ENCODE data around the gene NAA80. TPM values are rescaled to one million over a fixed set of nuclear protein-coding genes. Genes with fewer than 3 reads are reported as not detected.
A peak's percentile ranks its signal among the peaks of the same experiment; 100 is the strongest.

The NAA80 gene
- total and polyA plus RNA-seq, 10 of the 15 experiments (the other 5 are each of a cell fraction or from before 2014, with no cell fraction given) = 0.48 to 12.7 (median 6.7) TPM

DNA sequence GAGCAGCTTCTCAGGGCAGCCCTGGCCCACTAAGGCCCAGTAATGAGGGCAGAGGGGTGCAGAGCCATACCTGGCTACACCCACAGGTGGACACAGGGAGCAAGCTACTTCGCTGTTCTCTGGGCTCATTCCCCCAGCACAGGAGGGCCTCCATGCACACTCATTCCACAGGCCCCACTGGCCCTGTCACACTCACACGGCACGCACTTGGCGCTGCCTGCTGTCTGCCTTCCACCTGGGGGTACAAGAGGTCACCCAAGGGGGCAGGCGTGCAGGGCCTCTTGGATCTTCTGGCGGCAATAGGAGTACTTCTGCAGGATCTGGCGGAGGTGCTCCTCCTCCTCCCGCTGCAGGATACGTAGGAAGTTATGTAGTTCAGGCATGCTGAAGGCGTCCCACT is 31.1 kb upstream of the NAA80 start:
- H4K20me1 ChIP-seq (ENCODE audit: control insufficient read depth, insufficient read depth) = no peaks in the 10 kb centered on the region; the same call in 1 of the 2 replicates
- no peaks in the 10 kb centered on the region for H3K27me3 ChIP-seq (replicated peaks in 1 of 2; ENCODE audit: control insufficient read depth in 2 of 2, insufficient read depth in 2 of 2, low read length in 1 of 2)
- RAD21 ChIA-PET (ENCODE audit: unreplicated experiment) = interaction anchor here (1.4 kb wide), 1 partner anchor 31 kb away, joined by 3 read pairs; the partner anchor contains the start of genes HYAL3 and NAA80
- 91% methylated on average over 10 of the region's 10 CpGs for WGBS (ENCODE audit: insufficient coverage, insufficient replicate concordance, low lambda C conversion rate, missing lambda C conversion rate)
- BruUV-seq (replicated peaks) = no TSS peak
- H3K9ac ChIP-seq (ENCODE audit: control insufficient read depth, insufficient read depth, low read length) = no peak overlapping the region
- no peak for TF ChIP-seq RELB (IDR thresholded peaks at IDR 0.05; ENCODE audit: low read depth)
- TF ChIP-seq POLR2A (IDR thresholded peaks at IDR 0.05; ENCODE audit: low read depth, low read length) = peak; percentile 10; the same call in 1 of the 2 replicates
- peaks cover 38% of the 10 kb centered on the region for H3K79me2 ChIP-seq (ENCODE audit: control insufficient read depth, insufficient read depth, low read length)
- H3K27ac ChIP-seq (ENCODE audit: control insufficient read depth, insufficient read depth) = no peak overlapping the region
- SMC1A ChIA-PET (ENCODE audit: uncharacterized antibody, unreplicated experiment) = no interaction called here
- peaks cover 12% of the 10 kb centered on the region for H3K4me1 ChIP-seq (ENCODE audit: control insufficient read depth, insufficient read depth, low read length)
- ATAC-seq (no peak), DNase-seq (ENCODE audit: low read depth, low spot score) (no peak), FAIRE-seq (no peak)
- H2AFZ ChIP-seq (ENCODE audit: control insufficient read depth, low read depth, low read length) = no peak overlapping the region
- H3K9me3 ChIP-seq (replicated peaks; ENCODE audit: control insufficient read depth, insufficient read depth, low read length) = no peaks in the 10 kb centered on the region
- CTCF ChIA-PET = no interaction called here
- no peak overlapping the region for H3K4me3 ChIP-seq
- POLR2A ChIA-PET = no interaction called here
- in situ Hi-C loops (cut with MboI) = loop anchor here (10.0 kb wide), 1 partner anchor 1064 kb away; the partner anchor contains the start of gene RBM15B
- intact Hi-C loops (cut with micrococcal nuclease; ENCODE audit: unreplicated experiment) = no loop called here
- H3K36me3 ChIP-seq (ENCODE audit: control insufficient read depth in 2 of 2, insufficient read depth in 2 of 2, low read length in 1 of 2) = peaks cover 23 to 27% of the 10 kb centered on the region in 2 experiments
- H3K4me2 ChIP-seq (ENCODE audit: control insufficient read depth, insufficient read depth) = no peak overlapping the region

DNA sequence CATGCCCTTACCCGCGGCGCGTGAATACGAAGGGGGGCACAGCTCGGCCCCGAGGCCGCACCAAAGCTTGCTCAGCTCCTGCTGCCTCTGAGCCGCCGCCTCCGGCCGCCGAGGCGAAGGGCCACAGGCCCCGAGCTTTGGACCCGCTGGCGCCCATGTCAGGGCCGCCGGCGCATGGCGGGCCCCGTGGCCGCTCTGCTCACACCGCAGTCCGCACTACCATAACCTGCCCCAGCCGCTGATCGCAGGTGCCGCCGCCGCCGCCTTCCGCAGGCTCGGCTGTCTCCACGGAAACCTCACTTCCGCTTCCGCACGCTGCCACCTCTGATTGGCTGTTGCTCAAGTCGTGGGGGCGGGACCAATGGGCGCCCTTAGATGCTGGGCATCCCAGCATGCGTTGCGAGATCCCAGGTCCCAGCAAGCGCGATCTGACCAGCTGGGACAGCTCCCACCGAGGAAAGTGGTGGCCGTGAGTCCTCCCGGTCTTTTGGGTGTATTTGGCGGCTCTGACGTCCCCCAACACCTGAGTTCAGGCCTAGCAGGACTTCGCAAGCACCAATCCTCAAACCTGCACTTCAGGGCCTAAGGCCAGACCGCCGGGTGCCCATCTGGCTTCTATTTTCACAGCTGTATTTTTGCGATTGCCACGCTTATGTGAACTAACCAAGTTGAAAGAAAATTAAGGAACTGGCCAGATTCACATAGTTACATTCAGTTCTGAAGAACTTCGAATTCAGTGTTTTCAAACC is 28.9 kb upstream of the NAA80 start, which contains the start of gene TUSC2:
Gene TUSC2, minus strand, starts transcription at position 281 of the 749 bp plus-strand sequence. Its CDS starts 124 bp downstream, at position 157.
- Histone ChIP-seq H3K4me2 (ENCODE audit: control insufficient read depth, insufficient read depth) (peak within 1 kb of the TSS; percentile 93), H4K20me1 (ENCODE audit: control insufficient read depth, insufficient read depth) (no peaks in the 10 kb centered on the region), H3K27ac (ENCODE audit: control insufficient read depth, insufficient read depth) (peak within 1 kb of the TSS; percentile 69), H3K79me2 (ENCODE audit: control insufficient read depth, insufficient read depth, low read length) (peaks cover 17% of the 10 kb centered on the region), H3K4me3 (peak within 1 kb of the TSS; percentile 90), H3K9ac (ENCODE audit: control insufficient read depth, insufficient read depth, low read length) (peak within 1 kb of the TSS; percentile 98), H3K27me3 (replicated peaks in 1 of 2; ENCODE audit: control insufficient read depth in 2 of 2, insufficient read depth in 2 of 2, low read length in 1 of 2) (no peaks in the 10 kb centered on the region), H2AFZ (ENCODE audit: control insufficient read depth, low read depth, low read length) (peak within 1 kb of the TSS; percentile 76), H3K4me1 (ENCODE audit: control insufficient read depth, insufficient read depth, low read length) (peaks cover 3% of the 10 kb centered on the region; the same call in 1 of the 2 replicates), H3K9me3 (replicated peaks; ENCODE audit: control insufficient read depth, insufficient read depth, low read length) (no peaks in the 10 kb centered on the region), H3K36me3 (ENCODE audit: control insufficient read depth in 2 of 2, insufficient read depth in 2 of 2, low read length in 1 of 2) (peaks cover 16 to 26% of the 10 kb centered on the region in 2 experiments)
- intact Hi-C loops (cut with micrococcal nuclease; ENCODE audit: unreplicated experiment) = no loop called here
- FAIRE-seq = peak; percentile 86
- POLR2A ChIA-PET = interaction anchor here (0.7 to 3.0 kb wide), 6 partner anchors 10 to 262 kb away, joined by 3 to 58 read pairs (median 6); partner anchors contain the start of genes CYB561D2, HYAL3, NAA80 and NPRL2
- SMC1A ChIA-PET (ENCODE audit: uncharacterized antibody, unreplicated experiment) = interaction anchor here (1.1 to 1.9 kb wide), 3 partner anchors 9 to 29 kb away, joined by 3 to 20 read pairs (median 4); partner anchors contain the start of genes HYAL3 and NAA80
- ATAC-seq = peak; percentile 96
- in situ Hi-C loops (cut with MboI) = no loop called here
- peak; percentile 81 for DNase-seq (ENCODE audit: low read depth, low spot score)
- TSS peak; percentile 90 for BruUV-seq (replicated peaks)
- CTCF ChIA-PET = interaction anchor here (1.0 to 2.0 kb wide), 8 partner anchors 9 to 214 kb away, joined by 3 to 12 read pairs (median 4); partner anchors contain the start of genes HYAL3 and NAA80
- RAD21 ChIA-PET (ENCODE audit: unreplicated experiment) = interaction anchor here (1.4 to 3.4 kb wide), 3 partner anchors 9 to 29 kb away, joined by 3 to 21 read pairs (median 8); partner anchors contain the start of genes HYAL3 and NAA80
- 2% methylated on average over 53 of the region's 55 CpGs for WGBS (ENCODE audit: insufficient coverage, insufficient replicate concordance, low lambda C conversion rate, missing lambda C conversion rate)
- TF ChIP-seq SUZ12 (IDR thresholded peaks at IDR 0.05; ENCODE audit: unreplicated experiment) (no peak), MAX (IDR thresholded peaks at IDR 0.05; ENCODE audit: low read depth, low read length) (peak; percentile 81), KAT2A (conservative IDR thresholded peaks at IDR 0.05; ENCODE audit: control insufficient read depth, low read depth, low read length) (no peak), POLR2AphosphoS2 (IDR thresholded peaks at IDR 0.05; ENCODE audit: low read depth, low read length) (peak; percentile 91), CREB1 (IDR thresholded peaks at IDR 0.05; ENCODE audit: low read depth) (peak; percentile 92), BMI1 (IDR thresholded peaks at IDR 0.05; ENCODE audit: borderline replicate concordance) (peak; percentile 44; the same call in 1 of the 2 replicates), YY1 (IDR thresholded peaks at IDR 0.05; ENCODE audit: low read depth, low read length) (peak; percentile 72; the same call in 1 of the 2 replicates), E2F4 (IDR thresholded peaks at IDR 0.05; ENCODE audit: low read depth, low read length) (no peak), ZNF274 (IDR thresholded peaks at IDR 0.05; ENCODE audit: insufficient read depth, insufficient read length) (no peak), TAF1 (IDR thresholded peaks at IDR 0.05; ENCODE audit: borderline replicate concordance, low read depth, low read length) (peak; percentile 83), DPF2 (IDR thresholded peaks at IDR 0.05) (0 out of 2 replicates have a peak, but pooled peaks have one; percentile 57)

Measured in GM12878 (cell line).